A549 (cell line): ENCODE results near the gene GMDS. TPM values are rescaled to one million over a fixed set of nuclear protein-coding genes. Genes with fewer than 3 reads are reported as not detected.

Experiments used
- ATAC-seq, 2 experiments: fragments of 200-7000 bp in 1 of 2; fragments of >200 bp in 1 of 2; cut with Nextera tagmentation in 1 of 2; cut with Tn5 transposase in 1 of 2; 3 replicates each; pipeline versions ENCODE4 v1.8.0 to v1.9.1; 2018 to 2020; ENCODE audit warnings: mild to moderate bottlenecking in 1 of 2, moderate library complexity in 1 of 2
- CTCF ChIA-PET: fragments of 300-600 bp; sonication (Branson Sonifier 250); formaldehyde crosslinking; extraction: SDS; loops from one replicate; lab custom pipeline; 2021; ENCODE audit warnings: antibody characterized with exemption, inconsistent platforms; lab: Yijun Ruan, JAX
- POLR2A ChIA-PET: fragments of 350-600 bp; formaldehyde crosslinking; extraction: SDS; loops from one replicate; lab custom pipeline; 2021; ENCODE audit warnings: antibody characterized with exemption, inconsistent platforms; lab: Yijun Ruan, JAX
- DNase-seq, 2 experiments: peaks; one replicate each; pipeline versions ENCODE4 v3.0.0 to v3.0.0-alpha.2; 2011 to 2016; ENCODE audit warnings: low read depth in 1 of 2, low spot score in 1 of 2
- FAIRE-seq: peaks from 2 replicates; lab custom pipeline; 2011; peaks lifted over from hg19 to GRCh38; lab: Jason Lieb, UNC
- H3K27ac ChIP-seq, 2 experiments: fragments of >200 bp; sonication (Bioruptor Twin); formaldehyde crosslinking; 3 replicates each; pipeline ENCODE4 v1.5.1; 2016 to 2017
- H3K4me1 ChIP-seq: fragments of >200 bp; sonication (Bioruptor Twin); formaldehyde crosslinking; 3 replicates; pipeline ENCODE4 v1.6.1; 2016
- H3K4me2 ChIP-seq: fragments of >200 bp; sonication (Bioruptor Twin); formaldehyde crosslinking; 3 replicates; pipeline ENCODE4 v1.6.1; 2016
- H3K4me3 ChIP-seq: fragments of >200 bp; sonication (Bioruptor Twin); formaldehyde crosslinking; 3 replicates; pipeline ENCODE4 v1.5.1; 2016
- H3K9me3 ChIP-seq: fragments of >200 bp; sonication (Bioruptor Twin); formaldehyde crosslinking; 3 replicates; pipeline ENCODE4 v1.6.1; 2016
- ATOH8 ChIP-seq: fragments of 250-450 bp; sonication (Bioruptor Pico); IDR thresholded peaks from 2 replicates; pipeline ENCODE4 v1.5.0; 2020; ENCODE audit warnings: low read depth, mild to moderate bottlenecking, moderate library complexity
- CBX2 ChIP-seq: fragments of 200-600 bp; sonication (generic); IDR thresholded peaks from 2 replicates; pipeline ENCODE4 v1.6.1; 2016; ENCODE audit warnings: low read depth, mild to moderate bottlenecking, borderline replicate concordance
- CEBPB ChIP-seq, 2 experiments: fragments of >200 bp in 1 of 2; sonication (Bioruptor Twin) in 1 of 2; formaldehyde crosslinking in 1 of 2; IDR thresholded peaks; 2 replicates each; pipeline ENCODE4 v1.6.1; 2012 to 2016
- CTCF ChIP-seq: fragments of >200 bp; sonication (Bioruptor Twin); formaldehyde crosslinking; IDR thresholded peaks from 3 replicates; pipeline ENCODE4 v1.5.1; 2016
- E2F6 ChIP-seq: IDR thresholded peaks from 2 replicates; pipeline ENCODE4 v1.6.1; 2012; ENCODE audit warnings: low read depth, borderline replicate concordance
- ELK1 ChIP-seq: fragments of 150-350 bp; IDR thresholded peaks from 2 replicates; pipeline ENCODE4 v1.6.1; 2014; ENCODE audit warnings: low read depth, mild to moderate bottlenecking, low read length
- EP300 ChIP-seq, 2 experiments: fragments of >200 bp; sonication (Bioruptor Twin); formaldehyde crosslinking; IDR thresholded peaks; 2 replicates in 1 of 2; 3 replicates in 1 of 2; pipeline ENCODE4 v1.6.1; 2016 to 2017
- FOSL2 ChIP-seq, 2 experiments: fragments of 450-650 bp in 1 of 2; fragments of >200 bp in 1 of 2; sonication (Bioruptor Twin) in 1 of 2; formaldehyde crosslinking; IDR thresholded peaks; 2 replicates each; pipeline versions ENCODE4 v1.5.0 to v1.6.1; 2016 to 2020; ENCODE audit warnings: mild to moderate bottlenecking in 1 of 2, moderate library complexity in 1 of 2
- HEYL ChIP-seq: fragments of 250-450 bp; sonication (Bioruptor Pico); IDR thresholded peaks from 2 replicates; pipeline ENCODE4 v1.8.0; 2021; ENCODE audit warnings: mild to moderate bottlenecking, moderate library complexity
- MAX ChIP-seq: IDR thresholded peaks from 2 replicates; pipeline ENCODE4 v1.6.1; 2012
- NR3C1 ChIP-seq: fragments of >200 bp; sonication (Bioruptor Twin); formaldehyde crosslinking; IDR thresholded peaks from 3 replicates; pipeline ENCODE4 v1.6.1; 2017
- PBX3 ChIP-seq: IDR thresholded peaks from 2 replicates; pipeline ENCODE4 v1.6.1; 2012
- RAD21 ChIP-seq, 2 experiments: fragments of >200 bp in 1 of 2; sonication (Bioruptor Twin) in 1 of 2; formaldehyde crosslinking in 1 of 2; IDR thresholded peaks in 1 of 2; conservative IDR thresholded peaks in 1 of 2; 2 replicates in 1 of 2; 3 replicates in 1 of 2; pipeline ENCODE4 v1.6.1; 2012 to 2018; ENCODE audit warnings: inconsistent platforms in 1 of 2
- RARB ChIP-seq: fragments of 250-450 bp; sonication (Bioruptor Pico); IDR thresholded peaks from 2 replicates; pipeline ENCODE4 v1.8.0; 2021; ENCODE audit warnings: mild to moderate bottlenecking, moderate library complexity
- RCOR1 ChIP-seq: fragments of 150-350 bp; IDR thresholded peaks from 2 replicates; pipeline ENCODE4 v1.6.1; 2014; ENCODE audit warnings: antibody characterized with exemption, low read length, low read depth
- USF2 ChIP-seq: fragments of 450-650 bp; IDR thresholded peaks from 2 replicates; pipeline ENCODE4 v1.6.1; 2014; ENCODE audit warnings: antibody characterized with exemption
- ZFP36 ChIP-seq: fragments of 450-650 bp; IDR thresholded peaks from 2 replicates; pipeline ENCODE4 v1.6.1; 2014; ENCODE audit warnings: borderline replicate concordance; ENCODE audit not compliant: partially characterized antibody
- ZNF302 ChIP-seq: fragments of 250-450 bp; sonication (Bioruptor Pico); IDR thresholded peaks from 2 replicates; pipeline ENCODE4 v1.9.0; 2021; ENCODE audit warnings: inconsistent platforms, mild to moderate bottlenecking, moderate library complexity
- WGBS: methylation state at CpG from one replicate; pipeline ENCODE4 v1.1.6; 2017; ENCODE audit errors: missing lambda C conversion rate; 5-methylcytosine and 5-hydroxymethylcytosine counted together
- polyA plus RNA-seq, 4 experiments: library from polyadenylated mRNA; depleted of rRNA in 3 of 4; stranded (reverse); fragments of >200 nt; fragmentation: RNase III in 1 of 4; extraction: RNeasy Plus Mini Kit Qiagen cat#74134 plus additional on column Dnase treatment in 1 of 4; gene quantifications; 2 replicates in 3 of 4; 3 replicates in 1 of 4; pipeline ENCODE4 v1.2.3, GENCODE V29; 2011 to 2017

GMDS gene
- polyA plus RNA-seq, 2 of the 4 experiments (the other 2 are of a cell fraction), result 9.9 to 12.4 TPM

GRCh38 chr6:2220154-2220553 lies 25.3 kb downstream of the GMDS start:
- CTCF ChIA-PET, result no interaction called here
- 93% methylated on average over 6 of the region's 6 CpGs for WGBS
- ATAC-seq, result no peak
- no peak for FAIRE-seq
- H3K27ac ChIP-seq, result no peak overlapping the region
- H3K4me1 ChIP-seq, result peaks cover 6% of the 10 kb centered on the region
- H3K9me3 ChIP-seq, result no peaks in the 10 kb centered on the region
- TF ChIP-seq CBX2 (no peak), ZFP36 (no peak), FOSL2 (IDR thresholded peaks at IDR 0.05) (no peak), FOSL2 (CRISPR knock-in tag; IDR thresholded peaks at IDR 0.05) (no peak), RARB (CRISPR knock-in tag) (no peak), ATOH8 (CRISPR knock-in tag) (no peak), MAX (no peak), ELK1 (no peak)
- POLR2A ChIA-PET, result no interaction called here
- H3K4me3 ChIP-seq, result no peak overlapping the region
- no peak overlapping the region for H3K4me2 ChIP-seq
- DNase-seq, result no peak

- Histone ChIP-seq H3K27ac (no peak overlapping the region), H3K9me3 (no peaks in the 10 kb centered on the region), H3K4me2 (no peak overlapping the region), H3K4me1 (peaks cover 5% of the 10 kb centered on the region; the same call in 1 of the 3 replicates), H3K4me3 (no peak overlapping the region)
- no peak for TF ChIP-seq HEYL
- TF ChIP-seq RCOR1, result no peak
- no peak for TF ChIP-seq CEBPB (IDR thresholded peaks at IDR 0.05)
- TF ChIP-seq CBX2, result no peak
- no peak for TF ChIP-seq E2F6
- no peak for TF ChIP-seq EP300 (IDR thresholded peaks at IDR 0.05)
- TF ChIP-seq ZNF302, result no peak
- TF ChIP-seq NR3C1, result no peak
- no peak for TF ChIP-seq USF2
- no peak for TF ChIP-seq PBX3
- TF ChIP-seq RAD21 (conservative IDR thresholded peaks at IDR 0.05 in 1 of 2, IDR thresholded peaks at IDR 0.05 in 1 of 2), result no peak
- no peak for TF ChIP-seq CTCF
- FAIRE-seq (no peak), ATAC-seq (no peak), DNase-seq (no peak)
- POLR2A ChIA-PET, result no interaction called here
- CTCF ChIA-PET, result interaction anchor here (0.5 to 0.6 kb wide), 2 partner anchors 9 to 1819 kb away, joined by 4 read pairs; no protein-coding TSS in a partner anchor
- 89% methylated on average over 6 of the region's 6 CpGs for WGBS
These were observed 26.5 kb downstream of the GMDS start for GRCh38 chr6:2218866-2219265.
